VCaP (cell line): ENCODE results near the gene KLHL29.

Experiments used
- H3K27ac ChIP-seq: fragments of 450-650 bp; 2 replicates; pipeline ENCODE4 v1.5.1; 2017
- TF ChIP-seq, protein P1 (sequence below): fragments of 450-650 bp; conservative IDR thresholded peaks from 2 replicates; pipeline ENCODE4 v1.5.1; 2017; ENCODE audit warnings: mild to moderate bottlenecking, moderate library complexity

Gene KLHL29

DNA sequence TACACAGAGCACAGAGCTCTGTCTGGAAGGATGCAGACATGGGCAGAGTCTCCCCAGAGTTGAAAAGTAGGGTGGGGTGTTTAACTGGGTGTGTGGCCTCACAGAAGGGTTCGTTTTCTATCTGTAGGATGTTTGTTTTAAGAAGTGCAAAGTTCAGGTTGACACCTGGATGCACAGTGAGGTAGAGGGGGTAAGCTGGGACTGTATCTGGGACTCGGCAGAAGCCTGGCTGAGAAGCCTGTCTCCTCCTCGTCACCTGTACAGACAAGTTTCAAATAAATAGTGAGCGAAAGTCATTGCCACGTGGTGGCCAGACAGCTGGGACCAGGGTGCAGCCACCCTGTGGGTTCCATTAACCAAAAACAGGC, 145.9 kb downstream of the KLHL29 start:
- TF ChIP-seq, protein P1, sequence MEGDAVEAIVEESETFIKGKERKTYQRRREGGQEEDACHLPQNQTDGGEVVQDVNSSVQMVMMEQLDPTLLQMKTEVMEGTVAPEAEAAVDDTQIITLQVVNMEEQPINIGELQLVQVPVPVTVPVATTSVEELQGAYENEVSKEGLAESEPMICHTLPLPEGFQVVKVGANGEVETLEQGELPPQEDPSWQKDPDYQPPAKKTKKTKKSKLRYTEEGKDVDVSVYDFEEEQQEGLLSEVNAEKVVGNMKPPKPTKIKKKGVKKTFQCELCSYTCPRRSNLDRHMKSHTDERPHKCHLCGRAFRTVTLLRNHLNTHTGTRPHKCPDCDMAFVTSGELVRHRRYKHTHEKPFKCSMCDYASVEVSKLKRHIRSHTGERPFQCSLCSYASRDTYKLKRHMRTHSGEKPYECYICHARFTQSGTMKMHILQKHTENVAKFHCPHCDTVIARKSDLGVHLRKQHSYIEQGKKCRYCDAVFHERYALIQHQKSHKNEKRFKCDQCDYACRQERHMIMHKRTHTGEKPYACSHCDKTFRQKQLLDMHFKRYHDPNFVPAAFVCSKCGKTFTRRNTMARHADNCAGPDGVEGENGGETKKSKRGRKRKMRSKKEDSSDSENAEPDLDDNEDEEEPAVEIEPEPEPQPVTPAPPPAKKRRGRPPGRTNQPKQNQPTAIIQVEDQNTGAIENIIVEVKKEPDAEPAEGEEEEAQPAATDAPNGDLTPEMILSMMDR = no peak
- no peak overlapping the region for H3K27ac ChIP-seq

DNA sequence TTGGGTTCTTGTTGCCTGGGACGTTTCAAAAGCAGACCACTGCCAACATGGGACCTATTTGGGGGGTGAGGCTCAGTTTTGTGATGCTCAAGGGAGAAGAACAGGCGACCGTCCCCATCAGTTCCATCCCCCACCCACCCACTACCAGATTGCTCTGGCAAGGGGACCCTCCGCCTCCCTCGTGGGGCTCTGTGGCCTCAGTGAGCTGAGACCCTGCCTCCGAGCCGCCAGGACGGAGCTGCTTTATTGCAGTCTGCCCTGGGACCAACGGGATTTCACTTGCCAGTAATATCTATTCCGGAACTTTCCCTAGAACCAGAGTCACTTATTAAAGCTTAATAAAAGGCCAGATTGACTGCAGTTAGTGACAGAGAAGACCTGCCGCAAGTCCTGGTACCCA, 146.3 kb downstream of the KLHL29 start:
- TF ChIP-seq, protein P1 = no peak
- no peak overlapping the region for H3K27ac ChIP-seq

DNA sequence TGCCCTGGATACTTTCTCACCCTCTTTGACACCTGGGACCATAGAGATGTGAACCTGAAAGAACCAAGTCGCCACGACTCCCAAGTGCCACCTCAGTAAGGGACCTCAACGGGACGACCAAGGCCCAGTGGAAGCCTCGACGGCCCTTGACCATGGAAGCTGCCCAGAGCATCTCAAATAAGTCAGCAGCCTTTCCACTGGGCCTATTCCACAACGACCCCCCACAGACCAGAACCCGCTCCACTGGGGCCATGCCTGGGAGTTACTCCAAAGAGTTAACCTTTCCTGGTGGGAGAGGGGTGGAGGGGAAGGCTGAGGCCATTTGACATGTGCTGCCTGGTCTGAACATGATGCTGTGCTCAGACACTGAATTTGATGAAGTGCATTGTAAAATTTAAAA, 146.9 kb downstream of the KLHL29 start:
- H3K27ac ChIP-seq = no peak overlapping the region
- TF ChIP-seq, protein P1 = no peak

DNA sequence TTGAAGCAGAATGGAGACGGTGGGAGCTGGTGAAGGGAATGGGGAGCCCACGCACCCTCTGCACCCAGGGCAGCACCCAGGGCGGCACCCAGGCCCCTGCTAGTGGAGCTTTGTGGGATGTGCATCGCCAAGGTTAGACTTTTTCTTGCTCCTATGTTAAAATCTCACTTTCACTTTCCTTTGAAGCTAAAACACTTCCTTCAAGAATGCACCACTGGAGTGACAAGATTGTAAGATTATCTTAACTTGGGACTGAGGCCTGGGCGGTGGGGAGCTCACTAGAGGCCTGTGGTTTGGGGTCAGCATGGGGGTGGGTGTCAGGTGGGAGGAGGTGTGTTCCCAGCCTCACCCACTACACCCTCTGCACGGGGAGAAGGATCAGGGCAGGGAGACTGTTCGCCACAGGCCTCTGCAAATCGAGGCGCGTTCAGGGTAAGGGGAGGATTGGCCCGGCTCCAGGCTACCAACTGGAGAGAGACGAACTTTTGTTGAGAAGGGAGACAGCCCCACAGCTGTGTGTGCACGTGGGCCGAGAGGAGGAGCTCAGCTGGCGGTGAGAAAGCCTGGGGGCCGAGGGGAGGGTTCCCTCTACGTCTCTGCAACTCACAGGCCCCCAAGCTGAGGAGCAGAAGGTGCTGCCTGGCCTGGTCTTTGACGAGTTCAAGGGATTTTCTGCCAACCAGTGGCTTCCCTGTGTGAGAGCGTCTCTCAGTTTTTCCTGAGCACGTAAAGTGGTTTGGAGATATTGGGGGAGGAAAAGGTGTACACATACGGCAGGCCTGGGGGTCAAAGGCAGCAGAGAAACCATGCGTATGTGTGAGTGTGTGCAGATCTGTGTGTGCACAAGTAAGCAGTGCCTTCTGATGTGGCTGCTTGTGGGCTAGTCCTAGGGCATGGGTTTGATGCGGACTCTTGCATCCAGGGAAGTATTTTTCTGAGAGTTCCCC, 147.7 kb downstream of the KLHL29 start:
- TF ChIP-seq, protein P1 = no peak
- no peak overlapping the region for H3K27ac ChIP-seq

DNA sequence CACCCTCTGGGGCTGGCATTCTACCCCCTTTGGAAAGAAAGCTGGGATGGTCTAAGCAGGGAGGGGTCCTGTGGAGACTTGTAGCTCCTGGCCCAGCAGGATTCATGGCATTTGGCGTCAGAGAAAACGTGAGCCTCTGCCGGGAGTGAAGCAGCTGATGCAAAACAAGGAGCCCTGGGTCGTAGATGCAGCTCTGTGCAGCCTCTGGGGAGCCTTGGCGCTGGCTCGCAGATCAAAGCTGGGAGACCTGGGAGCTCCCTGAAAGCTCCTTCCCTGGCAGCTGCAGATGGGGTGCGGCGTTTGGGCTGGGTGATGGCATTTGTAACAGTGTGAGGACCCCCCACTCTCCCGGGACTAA, 148.3 kb downstream of the KLHL29 start:
- TF ChIP-seq, protein P1 = no peak
- H3K27ac ChIP-seq = no peak overlapping the region

DNA sequence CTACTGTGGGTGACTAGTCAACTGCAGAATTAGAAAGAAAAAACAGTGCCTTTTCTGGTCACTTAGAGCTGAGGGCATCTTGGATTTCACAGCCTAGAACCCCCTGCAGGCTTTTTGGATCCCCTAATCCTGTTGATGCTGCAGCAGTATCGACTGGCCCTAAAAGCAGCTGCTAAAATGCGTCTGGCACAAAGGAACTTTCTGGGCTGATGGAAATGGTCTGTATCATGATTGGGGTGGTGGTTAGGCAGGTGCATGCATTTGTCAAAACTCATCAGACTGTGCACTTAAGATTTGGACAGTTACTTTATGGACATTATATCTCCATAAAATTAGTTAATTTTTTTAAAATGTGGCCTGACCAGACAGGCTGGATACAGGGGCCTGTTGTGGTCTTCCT, 149.8 kb downstream of the KLHL29 start:
- TF ChIP-seq, protein P1 = no peak
- H3K27ac ChIP-seq = no peak overlapping the region

DNA sequence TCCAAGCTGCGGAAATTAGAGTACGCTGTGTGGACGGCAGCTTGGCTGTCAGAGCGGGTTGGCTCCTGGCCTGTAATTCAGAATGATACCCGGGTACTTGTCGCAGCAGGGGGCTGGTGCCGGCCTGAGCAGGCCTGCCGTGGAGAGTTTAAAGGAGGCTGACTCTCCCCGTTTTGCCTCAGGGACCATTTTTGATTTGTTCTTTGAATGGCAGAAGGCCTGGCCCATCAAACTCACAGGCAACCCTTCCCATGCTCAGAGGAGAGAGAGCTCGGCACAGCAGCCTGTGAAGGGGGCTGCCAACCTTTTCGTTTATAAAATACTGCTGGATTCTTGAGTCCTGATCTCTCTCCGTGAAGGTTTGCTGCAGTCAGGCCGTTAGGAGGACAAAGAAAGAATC, 151.3 kb downstream of the KLHL29 start:
- TF ChIP-seq, protein P1 = no peak
- H3K27ac ChIP-seq = no peak overlapping the region
